HG03354 (cell line): ENCODE results near the gene RNASEH2C.
"Not testable (repeated sequence)": the region's sequence is repeated elsewhere in the genome, so short reads cannot be mapped to it uniquely, and the experiment has no call there.

Experiments
- ATAC-seq: cut with Tn5 transposase; IDR thresholded peaks from one replicate; pipeline ENCODE4 v1.9.1; 2021; ENCODE audit warnings: mild to moderate bottlenecking; ENCODE audit not compliant: unreplicated experiment, poor library complexity, severe bottlenecking

Gene RNASEH2C

DNA sequence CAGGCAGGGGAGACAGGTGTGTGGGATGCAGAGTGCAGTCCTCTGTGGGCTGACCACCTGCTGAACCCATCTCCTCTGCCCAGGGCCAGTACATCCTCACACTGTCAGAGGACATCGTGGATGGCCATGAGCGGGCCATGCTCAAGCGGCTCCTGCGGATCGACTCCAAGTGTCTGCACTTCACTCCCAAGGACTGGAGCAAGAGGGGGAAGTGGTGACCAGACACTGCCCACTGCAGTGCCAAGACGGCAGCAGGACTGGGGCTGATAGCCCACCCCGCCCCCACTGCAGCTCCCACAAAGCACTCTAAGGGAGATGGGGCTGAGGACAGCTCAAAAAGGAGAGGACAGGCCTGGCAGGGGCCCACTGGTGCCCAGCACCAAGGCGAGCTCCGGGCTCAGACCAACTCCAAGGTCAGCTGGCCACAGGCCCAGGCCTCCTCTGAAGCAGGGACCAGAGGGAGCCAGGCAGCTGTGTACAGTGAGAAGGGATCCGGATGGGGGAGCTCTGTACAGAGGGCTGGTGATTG is 1.6 kb downstream of the RNASEH2C start:
- no peak for ATAC-seq

DNA sequence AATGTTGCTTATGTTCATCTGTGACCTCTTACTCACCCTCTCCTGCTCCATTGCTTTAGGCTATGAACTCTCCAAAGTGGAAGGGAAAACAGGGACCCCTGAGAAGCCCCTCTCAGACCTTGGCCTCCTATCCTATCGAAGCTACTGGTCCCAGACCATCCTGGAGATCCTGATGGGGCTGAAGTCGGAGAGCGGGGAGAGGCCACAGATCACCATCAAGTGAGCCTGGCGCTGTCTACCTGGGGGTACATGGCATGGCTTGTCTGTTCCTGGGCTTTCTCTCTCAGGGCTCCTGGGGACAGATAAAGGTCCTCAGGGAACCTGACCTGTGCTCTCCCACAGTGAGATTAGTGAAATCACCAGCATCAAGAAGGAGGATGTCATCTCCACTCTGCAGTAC is 2.1 kb downstream of the RNASEH2C start:
- no peak for ATAC-seq

DNA sequence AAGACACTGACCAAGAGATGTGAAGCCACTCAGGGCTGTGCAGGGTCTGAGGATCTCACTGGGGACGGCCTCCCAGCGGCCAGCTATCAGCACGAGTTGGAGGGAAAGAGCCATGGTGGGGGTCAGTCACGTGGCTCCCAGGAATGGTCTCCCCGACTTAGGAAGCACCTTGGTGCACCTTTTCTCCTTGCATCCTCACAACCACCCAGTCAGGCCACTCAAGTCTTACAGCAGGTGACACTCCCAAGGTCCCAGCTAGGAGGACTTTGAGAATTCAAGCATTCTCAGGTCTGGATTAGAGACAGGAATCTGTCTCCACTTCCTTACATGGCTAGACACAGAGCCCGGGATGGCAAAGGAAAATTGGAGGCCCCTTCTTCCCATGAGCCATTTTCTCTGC is 2.7 kb downstream of the RNASEH2C start:
- no peak for ATAC-seq

DNA sequence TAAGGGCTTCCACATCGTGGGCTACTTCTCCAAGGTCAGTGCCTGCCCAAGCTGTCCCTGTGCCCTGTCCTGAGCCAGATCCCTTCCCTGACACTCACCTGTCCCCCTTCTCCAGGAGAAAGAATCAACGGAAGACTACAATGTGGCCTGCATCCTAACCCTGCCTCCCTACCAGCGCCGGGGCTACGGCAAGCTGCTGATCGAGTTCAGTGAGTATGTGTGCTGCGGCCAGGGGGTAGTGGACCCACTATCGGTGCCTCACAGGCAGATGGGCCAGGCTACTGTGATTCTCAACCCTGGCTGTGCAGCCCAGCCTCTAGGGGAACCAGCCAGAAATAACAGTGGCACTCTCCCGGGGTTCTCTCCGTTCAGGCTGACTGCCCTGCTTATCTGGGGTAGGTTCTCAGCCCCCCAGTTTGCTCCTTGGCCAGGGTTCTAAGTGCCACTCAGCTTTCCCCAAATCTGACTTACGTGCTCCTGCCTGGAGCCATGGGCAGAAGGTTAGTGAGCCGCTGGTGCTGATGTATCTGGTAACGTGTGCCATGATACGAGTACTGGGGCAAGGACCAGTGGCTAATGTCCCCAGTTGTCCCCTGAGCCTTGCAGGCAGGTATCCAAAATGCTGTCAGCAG is 3.7 kb downstream of the RNASEH2C start:
- ATAC-seq = no peak

DNA sequence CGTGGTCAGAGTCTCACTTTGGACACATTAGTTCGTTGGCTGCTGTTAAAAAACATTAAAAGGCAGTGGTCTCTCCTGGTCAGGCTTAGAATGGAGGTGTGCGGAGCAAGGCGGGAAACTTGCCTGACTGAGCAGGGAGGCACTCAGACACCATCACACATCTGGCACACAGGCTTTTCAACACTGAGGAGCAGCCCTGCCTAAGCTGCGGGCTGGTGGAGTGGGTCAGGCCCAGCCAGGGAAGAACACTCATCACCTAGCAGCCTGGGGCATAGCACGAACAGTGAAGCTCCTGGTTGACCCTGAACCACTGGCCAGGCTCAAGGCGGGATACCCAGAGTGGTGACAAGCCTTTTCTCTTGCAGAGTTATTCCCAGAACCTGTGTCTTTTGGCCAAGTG is 4.3 kb downstream of the RNASEH2C start:
- ATAC-seq = no peak

DNA sequence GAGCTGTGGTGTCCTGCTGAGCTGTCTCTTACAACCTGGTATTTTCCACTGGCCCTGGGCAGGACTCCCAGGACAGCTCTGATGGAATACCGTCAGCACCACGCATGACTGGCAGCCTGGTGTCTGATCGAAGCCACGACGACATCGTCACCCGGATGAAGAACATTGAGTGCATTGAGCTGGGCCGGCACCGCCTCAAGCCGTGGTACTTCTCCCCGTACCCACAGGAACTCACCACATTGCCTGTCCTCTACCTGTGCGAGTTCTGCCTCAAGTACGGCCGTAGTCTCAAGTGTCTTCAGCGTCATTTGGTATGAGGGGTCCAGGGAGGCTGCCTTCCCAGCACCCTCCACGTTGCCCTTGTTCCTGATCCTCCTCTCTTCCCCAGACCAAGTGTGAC is 6.2 kb downstream of the RNASEH2C start:
- no peak for ATAC-seq

DNA sequence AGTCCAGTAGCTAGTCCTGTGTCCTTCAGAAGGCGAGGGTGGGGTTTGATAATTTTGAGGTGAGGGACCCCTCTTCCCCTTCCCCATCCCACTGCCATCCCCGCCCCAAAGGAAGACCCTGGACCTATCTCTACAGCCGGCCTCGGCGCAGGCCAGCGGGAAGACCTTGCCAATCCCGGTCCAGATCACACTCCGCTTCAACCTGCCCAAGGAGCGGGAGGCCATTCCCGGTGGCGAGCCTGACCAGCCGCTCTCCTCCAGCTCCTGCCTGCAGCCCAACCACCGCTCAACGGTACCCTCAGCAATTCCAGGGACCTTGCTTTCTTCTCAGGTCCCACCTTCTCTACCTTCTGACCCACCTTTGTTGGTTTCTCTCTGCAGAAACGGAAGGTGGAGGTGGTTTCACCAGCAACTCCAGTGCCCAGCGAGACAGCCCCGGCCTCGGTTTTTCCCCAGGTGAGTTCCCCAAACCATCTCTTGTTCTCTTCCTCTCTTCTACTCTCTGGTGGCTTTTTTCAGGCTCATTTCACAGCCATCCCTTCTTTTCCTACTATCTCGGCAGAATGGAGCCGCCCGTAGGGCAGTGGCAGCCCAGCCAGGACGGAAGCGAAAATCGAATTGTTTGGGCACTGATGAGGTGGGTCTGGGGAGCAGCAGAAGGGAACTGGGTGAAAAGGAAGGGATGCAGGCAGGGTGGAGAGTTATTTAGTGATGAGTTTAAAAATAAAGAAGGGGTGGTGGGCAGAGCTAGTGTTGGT is 7.2 kb downstream of the RNASEH2C start:
- no peak for ATAC-seq

DNA sequence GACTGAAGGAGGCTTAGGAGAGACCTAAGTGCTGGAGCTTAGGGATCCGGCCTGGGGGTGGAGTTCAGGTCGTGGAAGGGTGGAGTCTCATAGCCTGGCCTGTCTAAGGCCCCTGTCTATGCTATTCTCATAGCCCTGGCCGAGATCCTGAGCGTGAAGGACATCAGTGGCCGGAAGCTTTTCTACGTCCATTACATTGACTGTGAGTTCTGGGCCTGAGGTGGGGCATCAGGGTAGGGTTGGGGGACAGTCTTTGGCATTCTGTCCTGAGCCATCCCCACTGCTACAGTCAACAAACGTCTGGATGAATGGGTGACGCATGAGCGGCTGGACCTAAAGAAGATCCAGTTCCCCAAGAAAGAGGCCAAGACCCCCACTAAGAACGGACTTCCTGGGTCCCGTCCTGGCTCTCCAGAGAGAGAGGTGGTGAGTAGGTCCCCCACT is 7.9 kb downstream of the RNASEH2C start:
- no peak for ATAC-seq

DNA sequence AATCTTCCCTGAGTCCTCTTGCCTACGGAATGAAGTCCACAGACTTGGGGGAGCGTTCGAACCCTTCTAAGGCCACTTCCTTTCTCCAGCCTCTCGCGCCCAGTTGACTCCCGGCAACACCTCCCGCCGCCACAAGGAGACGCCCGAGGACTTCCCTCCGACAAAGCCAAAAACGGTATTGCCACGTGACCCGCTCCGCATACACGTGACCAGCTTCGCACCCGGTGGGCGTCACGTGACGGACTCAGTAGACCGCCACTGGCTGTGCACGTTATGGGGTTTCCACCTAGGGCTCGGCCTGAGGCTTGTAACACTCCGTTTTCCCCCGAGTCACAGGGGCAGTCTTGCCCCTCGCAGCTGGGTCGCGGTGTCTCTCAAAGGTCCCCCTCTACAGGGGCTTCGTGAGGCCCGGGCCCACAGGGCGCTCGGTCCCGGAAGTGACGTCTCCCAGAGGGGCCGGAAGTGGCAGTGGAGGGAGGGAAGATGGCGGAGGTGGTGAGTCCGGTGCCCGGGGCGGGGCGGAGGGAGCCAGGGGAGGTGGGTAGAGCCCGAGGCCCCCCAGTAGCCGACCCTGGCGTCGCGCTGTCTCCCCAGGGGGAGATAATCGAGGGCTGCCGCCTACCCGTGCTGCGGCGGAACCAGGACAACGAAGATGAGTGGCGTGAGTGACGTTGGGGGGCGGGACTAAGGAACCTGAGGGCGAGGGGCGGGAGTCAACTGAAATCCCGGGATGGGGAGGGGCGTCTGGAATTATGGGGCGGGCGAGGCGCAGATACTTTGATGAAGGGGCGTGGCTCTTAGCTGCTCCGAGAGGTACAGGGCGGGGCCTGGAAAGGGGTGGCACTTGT is 8.6 kb downstream of the RNASEH2C start, which contains the start of gene KAT5:
TSS of gene KAT5 (plus strand) at position 468 of the 848 bp plus-strand sequence. CDS start at position 484, 16 bp downstream.
- peak; percentile 82 for ATAC-seq

DNA sequence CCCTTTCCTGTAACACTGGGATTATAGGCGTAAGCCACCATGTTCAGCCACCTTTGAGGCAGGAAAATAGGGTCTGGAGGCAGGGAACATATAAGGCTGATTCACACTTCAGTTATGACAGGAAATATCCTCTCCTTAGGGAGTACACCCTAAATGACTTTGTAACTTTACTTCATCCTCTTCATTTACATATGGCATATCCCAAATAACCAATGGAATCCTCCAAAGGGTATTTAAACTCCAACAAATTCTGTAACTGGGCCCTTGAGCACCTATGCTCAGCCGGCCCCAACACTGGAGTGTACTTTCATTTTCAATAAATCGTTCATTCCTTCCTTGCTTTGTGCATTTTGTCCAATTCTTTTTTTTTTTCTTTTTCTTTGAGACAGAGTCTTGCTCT is 10.2 kb downstream of the RNASEH2C start:
- no peak for ATAC-seq

DNA sequence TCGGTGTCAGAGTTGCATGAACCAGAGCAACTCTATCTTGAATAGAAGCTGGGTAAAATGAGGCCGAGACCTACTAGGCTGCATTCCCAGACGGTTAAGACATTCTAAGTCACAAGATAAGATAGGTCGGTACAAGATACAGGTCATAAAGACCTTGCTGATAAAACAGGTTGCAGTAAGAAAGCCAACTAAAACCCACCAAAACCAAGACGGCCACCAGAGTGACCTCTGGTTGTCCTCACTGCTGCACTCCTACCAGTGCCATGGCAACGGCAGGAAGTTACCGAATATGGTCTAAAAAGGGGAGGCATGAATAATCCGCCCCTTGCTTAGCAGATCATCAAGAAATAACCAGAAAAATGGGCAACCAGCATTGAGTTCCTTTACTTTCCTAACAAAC is 10.9 kb downstream of the RNASEH2C start:
- ATAC-seq = no peak

DNA sequence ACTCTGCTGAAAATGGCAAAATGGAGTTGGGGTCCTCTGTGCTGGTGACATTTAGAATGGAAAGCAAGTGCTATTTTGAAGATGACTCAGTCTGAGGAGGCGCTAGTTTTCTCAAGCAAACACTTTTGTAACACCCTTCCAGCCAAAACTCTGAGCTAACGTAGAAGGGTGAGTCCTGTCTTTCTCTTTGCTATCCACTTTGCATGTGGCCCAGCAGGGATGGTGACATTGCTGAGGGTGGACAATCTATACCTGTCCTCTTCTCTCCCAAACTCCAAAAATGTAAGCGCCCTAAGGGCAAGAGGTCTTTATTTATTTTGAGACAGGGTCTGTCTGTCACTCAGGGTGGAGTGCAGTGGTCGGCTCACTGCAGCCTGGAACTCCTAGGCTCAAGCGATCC is 12.1 kb downstream of the RNASEH2C start:
- no peak for ATAC-seq

DNA sequence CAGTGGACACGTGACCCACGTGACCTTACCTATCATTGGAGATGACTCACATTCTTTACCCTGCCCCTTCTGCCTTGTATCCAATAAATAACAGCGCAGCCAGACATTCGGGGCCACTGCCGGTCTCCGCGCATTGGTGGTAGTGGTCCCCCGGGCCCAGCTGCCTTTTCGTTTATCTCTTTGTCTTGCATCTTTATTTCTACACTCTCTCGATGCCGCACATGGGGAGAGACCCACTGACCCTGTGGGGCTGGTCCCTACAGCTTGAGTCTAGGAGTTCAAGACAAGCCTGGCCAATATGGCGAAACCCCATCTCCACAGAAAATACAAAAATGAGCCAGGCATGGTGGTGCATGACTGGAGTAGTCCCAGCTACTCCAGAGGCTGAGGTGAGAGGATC is 13.6 kb downstream of the RNASEH2C start:
- ATAC-seq = not testable (repeated sequence)

DNA sequence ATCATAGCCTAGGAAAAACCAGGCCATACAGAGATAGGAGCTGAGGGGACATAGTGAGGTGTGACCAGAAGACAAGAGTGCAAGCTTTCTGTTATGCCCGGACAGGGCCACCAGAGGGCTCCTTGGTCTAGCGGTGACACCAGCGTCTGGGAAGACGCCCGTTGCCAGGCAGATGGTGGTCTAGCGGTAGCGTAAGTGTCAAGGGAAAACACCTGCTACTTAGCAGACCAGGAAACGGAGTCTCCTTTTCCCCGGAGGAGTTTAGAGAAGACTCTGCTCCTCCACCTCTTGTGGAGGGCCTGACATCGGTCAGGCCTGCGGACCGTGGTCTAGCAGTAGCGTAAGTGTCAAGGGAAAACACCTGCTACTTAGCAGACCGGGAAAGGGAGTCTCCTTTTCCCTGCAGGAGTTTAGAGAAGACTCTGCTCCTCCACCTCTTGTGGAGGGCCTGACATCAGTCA is 14.3 kb downstream of the RNASEH2C start:
- ATAC-seq = not testable (repeated sequence)

DNA sequence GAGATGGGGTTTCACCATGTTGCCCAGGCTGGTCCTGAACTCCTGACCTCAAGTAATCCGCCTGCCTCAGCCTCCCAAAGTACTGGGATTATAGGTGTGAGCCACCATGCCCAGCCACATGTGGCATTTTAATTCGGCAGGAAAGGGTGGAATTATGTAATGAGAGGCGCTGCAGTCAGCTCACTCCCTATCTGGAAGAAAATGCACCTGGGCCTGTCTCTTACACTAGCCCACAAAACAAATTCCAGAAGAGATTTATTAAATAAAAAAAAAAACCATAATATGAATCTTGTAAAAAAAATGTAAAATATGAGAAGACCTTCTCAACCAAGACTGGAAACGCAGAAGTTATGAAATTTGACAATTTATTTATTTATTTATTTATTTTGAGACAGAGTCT is 16.8 kb downstream of the RNASEH2C start:
- ATAC-seq = no peak

DNA sequence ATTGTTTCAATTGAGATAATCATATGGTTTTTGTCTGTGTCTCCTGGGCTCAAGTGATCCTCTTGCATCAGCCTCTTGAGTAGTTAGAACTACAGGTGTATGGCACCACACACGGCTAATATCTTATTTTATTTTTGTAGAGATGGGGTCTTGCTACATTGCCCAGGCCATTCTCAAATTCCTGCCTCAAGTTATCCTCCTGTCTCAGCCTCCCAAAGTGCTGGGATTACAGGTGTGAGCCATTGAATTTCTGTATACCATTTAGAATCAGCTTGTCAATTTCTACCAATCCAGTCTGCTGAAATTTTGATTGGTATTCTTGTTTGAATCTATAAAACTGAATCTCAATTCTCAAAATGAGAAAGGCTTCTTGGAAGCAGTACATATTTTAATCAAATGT is 18.9 kb downstream of the RNASEH2C start:
- ATAC-seq = no peak

DNA sequence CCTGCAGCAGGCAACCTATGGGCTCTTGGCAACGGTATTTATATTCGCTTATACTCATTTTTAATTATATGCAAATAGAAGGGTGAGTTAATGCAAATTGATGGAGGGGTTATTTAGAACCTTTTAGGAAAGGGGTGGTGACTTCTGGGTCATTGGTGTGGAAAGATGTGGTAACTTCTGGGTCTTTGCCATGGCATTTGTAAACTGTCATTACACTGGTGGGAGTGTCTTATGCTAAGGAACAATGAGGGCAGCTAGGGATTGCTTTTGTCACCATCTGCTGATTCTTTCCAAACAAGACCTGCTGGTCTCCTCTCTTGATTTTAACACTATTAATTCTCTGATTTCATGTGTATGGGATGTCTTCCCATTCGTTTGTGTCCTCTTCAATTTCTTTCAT is 20.2 kb downstream of the RNASEH2C start:
- ATAC-seq = no peak

DNA sequence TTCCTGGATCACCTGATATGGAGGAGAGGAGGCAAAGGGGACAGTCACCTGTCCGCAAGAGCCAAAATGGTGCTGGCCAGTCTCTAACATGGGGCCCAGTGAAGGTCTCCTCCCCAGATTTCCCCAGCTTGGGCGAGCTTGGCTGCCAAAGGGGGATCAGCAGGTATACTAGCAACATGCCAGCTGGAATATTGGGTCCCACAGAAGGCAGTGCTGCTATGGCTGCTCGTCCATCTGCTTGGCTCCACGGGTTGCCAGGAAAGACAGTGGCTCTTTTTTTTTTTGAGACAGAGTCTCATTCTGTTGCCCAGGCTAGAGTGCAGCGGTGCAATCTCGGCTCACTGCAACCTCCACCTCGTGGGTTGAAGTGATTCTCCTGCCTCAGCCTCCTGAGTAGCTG is 21.3 kb downstream of the RNASEH2C start:
- ATAC-seq = no peak

DNA sequence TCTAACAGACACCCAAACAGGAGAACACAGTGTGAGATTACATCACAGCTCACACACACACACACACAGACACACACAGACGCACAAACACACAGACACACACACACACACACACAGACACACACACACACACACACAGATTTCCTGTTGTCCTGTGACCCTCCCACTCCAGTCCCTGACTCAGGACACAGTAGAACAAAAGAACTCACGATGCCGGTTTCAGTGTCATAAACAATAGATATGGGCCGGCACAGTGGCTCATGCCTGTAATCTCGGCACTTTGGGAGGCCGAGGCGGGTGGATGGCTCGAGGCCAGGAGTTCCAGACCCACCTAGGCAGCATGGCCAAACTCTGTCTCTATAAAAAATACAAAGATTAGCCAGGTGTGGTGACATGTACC is 22.4 kb downstream of the RNASEH2C start:
- no peak for ATAC-seq
